Measurements from ENCODE around the gene NGB.

Gene NGB

DNA sequence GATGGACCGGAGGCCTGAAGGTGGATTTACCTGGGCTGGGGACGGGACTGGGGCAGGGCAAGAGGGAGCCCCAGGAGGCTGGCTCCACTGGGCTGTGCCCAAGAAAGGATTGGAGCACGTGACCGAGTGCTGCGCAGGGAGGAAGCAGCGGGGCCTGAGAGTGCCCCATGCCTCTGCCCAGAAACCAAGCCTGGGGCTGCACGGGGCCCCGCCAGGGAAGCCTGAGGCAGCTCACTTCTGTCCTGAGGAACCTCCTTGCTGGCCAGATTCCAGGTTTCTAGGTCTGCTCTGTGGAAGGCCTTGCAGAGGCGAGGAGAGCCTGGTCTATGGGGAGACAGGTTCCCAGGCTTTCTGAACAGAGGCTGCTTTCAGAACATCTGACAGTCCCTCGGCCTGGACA, 10.4 kb downstream of the NGB start:
- DNase-seq, result no peak

DNA sequence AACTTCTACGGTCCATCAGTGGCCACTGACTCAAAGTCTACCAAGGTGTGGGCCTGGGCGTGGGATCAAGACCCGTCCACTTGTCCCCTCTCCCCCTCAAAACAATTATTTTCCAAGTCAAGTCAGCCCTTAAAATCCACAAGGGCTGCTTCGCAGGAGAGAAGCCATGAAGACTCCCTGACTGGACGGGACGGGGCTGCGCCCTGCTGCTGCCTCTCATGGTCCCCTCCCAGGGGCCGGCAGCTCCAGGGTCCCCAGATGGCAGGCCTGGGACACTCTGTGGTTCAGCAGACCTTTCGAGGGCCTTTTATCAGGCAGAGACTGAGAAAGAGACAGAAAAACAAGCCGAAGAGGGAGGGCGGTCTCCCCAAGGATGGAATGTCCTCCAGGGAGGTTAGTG, 10.8 kb downstream of the NGB start:
- DNase-seq, result no peak

DNA sequence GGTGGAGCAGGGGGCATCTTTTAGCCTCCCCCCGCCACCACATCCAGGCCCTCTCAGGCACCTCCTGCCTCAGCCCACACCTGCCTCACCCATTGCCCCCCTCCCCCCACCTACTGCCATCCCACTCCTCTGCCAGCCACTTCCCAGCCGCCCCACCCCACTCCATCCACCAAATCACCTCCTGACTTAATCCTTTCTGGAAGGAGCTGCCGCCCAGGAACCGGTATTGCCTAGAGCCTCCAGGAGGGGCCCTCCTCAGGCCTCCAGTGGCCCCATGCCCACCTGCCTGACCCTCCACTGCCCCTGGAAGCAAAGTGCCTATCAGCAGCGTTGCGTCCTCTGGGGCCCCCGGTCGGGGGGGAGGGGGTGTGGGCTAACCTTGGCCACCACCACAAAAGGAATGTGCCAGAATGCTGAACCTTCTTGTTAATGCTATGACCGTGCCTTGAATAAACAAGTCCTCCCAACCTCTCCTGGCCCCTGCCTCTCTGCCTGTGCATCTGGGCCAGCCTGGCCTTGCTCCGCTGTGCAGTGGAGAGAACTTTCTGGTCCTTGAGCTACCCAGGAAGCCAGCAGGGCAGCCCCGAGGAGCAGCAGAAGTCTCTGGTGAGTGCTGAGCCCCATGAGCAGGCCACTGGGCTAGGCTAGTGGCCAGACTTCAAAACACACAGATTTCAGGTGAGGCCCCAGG, 11.8 kb downstream of the NGB start:
- DNase-seq, result no peak

DNA sequence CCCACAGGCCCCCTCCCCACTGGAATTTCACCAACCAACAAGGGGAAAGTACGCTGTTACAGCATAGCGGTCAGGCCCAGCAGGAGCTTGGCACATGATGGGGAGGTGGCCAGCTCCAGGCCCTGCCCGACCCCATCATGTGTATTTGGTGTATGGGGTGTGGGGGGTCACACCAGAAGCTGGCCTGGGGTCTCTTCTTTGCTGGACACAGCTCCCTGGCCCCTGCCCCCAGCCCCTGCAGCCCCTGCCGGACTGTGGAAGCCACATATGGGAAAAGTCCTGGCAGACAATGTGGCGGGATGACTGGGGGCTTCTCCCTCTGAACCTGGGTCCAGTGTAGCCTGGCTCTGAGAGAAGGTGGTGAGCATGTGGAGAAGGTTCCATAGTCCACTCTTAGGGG, 12.4 kb downstream of the NGB start:
- DNase-seq, result no peak

DNA sequence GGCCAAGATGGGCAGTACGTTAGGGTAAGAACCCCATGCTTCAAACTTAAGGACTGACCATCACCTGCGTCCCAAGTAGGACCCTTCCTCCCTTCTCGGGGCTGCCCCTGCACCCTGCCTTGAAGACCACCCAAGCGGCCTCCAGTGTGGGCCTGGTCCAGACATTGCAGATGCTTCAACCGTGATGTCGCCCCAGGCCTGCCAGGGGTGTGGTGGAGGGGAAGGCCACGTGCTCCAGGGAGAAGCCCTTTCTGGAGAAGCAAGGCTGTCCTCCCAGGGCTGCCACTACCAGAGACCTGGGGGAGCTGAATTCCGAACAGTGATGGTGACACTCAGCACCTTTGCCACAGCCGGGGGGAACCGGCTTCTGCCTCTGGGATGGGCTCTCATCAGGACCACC, 13.3 kb downstream of the NGB start:
- DNase-seq, result no peak

DNA sequence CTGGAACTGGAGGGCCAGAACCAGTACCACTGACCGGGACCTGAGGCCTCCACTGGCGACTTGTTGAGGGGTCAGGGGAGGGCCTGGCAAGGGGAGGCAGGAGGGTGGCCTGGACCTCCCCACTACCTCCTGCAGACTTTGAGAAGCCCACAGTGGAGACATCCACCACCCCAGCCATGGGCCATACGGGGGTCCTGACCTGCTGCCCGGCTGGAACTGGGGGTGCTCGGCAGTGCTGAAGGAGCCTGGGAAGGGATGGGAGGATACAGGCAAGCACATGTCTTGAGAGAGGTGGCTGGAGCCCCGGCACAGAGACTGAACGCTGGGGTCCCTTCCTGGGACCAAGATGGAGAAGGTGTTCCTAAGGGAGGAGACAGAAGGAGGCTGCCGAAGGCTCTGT, 14.3 kb downstream of the NGB start:
- no peak for DNase-seq

DNA sequence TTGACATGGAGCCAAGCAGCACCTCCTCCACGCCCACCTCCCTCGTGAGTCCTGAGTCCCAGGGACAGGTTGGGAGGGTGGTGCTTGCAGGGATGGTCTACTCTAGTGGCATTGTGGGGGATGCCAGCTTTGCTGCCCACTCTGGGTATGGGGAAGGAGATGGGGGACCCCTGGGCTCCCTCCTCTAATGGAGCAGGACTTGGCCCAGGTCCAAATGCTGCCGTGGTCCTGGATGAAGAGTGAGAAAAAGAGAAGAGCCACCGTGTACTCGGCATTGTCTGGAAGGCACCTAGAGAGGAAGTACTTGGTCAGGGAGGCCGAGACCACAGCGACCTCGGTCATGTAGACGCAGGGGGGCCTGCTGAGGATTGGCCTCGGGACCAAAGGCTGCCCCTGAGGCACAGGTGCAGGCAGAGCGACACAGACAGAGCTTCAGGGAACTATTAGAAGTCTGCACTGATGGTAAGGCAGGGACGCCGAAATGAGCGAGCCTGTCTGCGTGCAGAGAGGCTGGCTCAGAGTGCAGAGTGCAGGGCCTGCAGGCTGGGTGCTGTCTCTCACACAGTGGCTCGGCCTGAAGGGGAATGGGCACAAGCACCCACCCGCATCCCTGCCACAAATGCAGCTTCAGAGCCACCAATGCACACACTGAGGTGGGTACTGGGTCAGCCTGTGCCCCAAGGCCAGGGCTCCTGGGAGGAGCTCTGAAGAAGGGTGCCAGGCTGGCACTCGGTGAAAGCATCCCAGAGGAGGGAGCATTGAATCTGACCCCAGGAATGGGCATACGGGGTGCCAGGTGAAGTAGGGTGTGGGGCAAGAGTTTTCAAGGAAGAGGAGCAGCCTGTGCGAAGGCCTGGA, 17.4 kb downstream of the NGB start:
- no peak for DNase-seq

DNA sequence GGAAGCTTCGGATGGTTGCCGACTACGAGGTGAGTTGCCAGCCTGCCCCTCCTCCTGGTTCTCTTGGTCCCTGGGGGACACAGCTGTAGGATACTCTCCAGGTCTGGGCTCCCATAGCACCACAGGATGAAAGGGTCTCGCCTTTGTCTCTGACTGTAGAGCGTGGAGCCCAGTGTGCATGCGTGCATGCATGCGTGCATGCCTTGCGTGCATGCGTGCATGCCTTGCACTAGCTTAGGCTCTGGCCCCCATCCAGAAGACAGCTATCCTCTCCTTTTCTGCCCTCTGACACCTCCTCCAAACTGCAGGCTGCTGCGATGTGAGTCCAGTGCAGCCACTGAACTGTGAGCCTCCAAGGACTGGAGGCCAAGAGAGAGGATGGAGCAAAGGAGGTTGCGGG, 19.1 kb downstream of the NGB start:
- no peak for DNase-seq

DNA sequence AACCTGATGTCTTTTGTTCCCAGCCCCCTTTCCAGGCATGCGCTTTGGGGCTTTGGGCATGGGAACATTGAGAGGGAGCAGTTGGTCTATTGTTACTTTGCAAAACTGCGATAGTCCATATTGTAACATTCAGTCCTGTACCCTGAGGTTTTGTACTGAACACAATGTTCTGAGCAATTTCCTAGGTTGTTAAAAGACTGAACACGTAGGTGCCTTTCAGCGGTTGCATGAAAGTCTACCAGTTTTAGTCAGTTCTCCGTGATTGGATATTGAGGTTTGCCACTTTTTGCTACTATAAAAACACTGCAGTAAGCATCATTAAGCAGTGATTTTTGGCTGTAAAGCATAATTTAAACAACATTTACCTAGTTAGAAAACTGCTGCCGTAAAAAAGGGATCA, 20.1 kb downstream of the NGB start:
- no peak for DNase-seq

DNA sequence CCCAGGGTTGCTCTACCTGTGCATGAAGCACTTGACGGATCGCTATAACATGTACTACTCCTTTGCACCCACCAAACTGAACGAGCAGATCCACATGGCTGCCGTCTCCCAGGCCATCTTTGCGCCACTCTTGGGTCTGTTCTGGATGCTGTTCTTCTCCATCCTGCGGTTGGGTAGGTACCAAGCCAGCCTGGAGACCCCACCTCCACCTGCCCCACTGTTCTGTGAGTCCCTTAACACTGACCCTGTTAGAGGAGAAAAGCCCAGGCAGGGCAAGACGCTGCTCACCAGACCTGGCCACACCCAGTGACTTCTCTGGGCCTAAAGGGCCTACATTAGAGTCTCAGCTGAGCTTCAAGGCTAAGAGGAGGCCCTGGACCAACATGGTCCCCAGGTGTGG, 21.7 kb downstream of the NGB start:
- DNase-seq, result no peak

DNA sequence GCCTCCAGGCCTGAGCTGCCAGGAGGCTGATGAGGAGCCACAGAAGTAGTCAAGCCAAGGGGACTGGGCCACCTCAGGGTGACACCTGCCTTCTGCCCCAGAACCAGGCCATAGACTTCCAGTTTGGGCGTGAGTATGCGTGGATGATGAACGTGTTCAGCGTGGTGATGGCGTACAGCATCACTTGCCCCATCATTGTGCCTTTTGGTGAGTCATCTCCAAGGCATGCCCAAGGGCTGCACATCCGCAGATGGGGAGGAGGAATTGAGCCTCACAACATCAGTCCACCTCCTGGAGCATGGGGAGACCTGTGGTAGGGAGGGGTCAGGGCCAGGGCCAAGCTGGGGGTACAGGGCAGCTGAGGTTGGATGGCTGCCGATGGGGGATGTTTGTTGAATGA, 22.3 kb downstream of the NGB start:
- no peak for DNase-seq

DNA sequence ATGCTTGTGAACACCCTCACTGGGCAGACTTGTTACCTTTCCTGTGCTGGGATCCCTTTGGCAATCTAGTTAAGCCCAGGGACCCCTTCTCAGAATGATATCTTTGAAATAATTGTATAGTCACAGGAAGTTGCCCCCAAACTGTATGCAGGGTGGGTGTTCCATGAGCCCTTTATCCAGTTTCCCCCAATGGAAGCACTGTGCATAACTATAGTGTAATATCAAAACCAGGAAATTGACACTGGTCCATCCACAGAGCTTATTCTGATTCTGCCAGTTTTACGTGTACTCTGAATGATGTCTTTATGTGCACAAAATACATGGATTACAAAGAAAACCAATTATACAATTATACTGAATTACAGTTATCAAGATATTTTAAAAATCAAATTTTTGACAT, 24.2 kb downstream of the NGB start:
- DNase-seq, result no peak

DNA sequence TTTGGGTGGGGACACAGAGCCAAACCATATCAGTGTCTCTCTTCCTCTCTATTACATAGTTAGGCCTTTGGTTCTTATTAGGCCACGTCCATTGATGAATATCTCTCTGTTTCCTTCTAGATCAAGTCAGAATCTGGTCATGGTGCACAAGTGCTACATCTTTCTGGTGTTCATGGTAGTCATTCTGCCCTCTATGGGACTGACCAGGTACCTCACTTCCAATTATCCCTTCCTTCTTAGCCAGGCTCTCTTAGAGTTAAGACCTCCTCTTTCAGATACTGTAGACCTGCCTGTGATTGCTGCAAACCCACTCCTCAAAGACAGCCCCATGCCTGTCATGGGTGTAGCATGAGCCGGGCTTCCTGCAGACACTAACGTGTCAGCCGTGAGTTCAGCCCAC, 25.2 kb downstream of the NGB start:
- no peak for DNase-seq

DNA sequence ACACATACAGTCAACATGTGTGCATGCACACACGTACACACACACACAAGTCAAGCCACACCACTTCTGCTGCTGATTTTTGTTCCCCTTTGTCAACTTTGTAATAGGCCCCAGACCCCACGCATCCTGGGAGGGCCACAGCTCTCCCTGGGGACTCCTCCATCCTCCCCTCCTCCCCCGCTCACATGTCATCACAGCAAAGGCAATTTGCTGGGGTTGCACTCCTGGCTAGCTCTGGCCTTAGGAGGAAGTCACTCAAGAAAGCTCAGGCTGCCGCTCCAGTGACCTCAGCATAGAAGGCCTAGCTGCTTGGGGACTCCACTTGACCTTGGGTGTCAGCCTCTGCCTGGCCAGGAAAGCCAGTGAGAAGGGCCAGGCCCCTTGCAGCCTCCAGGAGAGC, 27.2 kb downstream of the NGB start:
- no peak for DNase-seq

DNA sequence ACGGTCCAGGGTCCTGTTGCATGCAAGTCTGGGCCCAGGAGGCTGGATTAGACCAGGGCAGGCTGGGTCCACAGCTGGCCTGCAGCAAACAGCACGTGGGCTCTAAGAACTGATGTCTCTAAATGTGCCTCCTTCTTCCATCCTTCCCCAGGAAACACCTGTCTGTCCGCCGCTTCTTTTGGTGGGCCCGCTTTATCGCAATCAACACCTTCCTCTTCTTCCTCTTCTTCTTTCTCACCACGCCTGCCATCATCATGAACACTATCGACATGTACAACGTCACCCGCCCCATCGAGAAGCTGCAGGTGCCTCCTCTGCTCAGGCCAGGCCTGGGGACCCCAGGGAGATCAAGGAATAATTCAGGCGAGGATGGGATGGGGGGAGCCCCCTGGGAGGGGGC, 28.3 kb downstream of the NGB start:
- DNase-seq, result no peak

DNA sequence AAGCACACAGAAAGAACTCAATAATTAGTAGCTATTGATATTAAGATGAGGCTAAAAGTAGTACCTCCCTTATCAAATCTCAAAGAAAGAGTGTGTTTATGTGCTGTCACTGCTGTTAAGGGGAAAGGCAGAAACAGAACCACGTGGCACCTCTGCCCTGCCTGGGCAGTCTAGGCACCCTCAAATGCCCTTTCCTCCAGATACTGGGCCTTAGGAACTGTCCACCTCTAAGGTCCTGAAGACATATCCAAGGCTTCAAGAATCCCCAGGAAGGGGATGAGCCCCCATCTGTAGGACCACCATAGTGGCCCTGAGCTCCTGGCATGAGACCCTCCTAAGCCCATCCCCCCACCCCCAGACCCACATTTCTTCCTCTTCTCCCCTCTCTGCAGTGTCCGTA, 29.1 kb downstream of the NGB start:
- no peak for DNase-seq

DNA sequence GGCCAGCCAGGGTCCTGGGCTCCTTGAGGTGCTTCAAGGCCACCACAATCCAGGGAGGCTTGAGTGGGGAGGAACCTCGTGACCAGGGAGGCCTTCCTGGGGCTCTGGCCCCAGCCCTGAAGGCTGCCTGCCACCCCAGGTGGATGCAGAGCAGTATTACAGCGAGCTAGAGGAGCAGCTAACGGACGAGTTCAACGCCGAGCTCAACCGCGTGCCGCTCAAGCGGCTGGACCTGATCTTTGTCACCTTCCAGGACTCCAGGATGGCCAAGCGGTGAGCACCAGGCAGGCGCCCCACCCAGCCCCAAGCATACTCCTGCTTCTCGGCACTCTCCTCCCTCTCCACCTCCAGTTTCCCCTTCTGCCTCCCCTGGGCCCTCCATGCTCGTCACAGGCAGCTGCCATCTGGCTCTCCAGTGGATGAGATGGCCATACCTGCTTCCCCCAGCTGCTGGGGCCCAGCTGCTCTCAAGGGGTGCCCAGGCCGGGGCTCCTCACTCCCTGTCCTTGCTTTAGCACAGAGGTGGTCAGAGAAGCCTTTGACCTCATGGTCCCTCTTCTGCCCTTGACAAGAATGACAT, 30.6 kb downstream of the NGB start:
- no peak for DNase-seq

DNA sequence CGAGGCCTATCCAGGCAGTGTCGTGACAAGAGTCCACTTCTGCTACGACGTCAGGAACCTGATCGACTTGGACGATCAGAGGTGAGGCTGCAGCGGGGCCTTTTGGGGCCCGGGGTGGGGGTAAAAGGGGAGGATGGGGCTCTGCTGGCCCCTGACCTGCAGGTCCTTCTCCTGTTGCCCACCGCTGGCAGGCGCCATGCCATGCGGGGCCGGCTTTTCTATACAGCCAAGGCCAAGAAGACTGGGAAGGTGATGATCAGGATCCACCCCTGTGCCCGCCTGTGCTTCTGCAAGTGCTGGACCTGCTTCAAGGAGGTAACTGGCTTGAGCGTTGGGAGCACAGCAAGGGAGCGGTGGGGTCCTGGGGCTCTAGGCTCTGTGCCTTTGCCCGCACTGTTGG, 31.6 kb downstream of the NGB start:
- no peak for DNase-seq

DNA sequence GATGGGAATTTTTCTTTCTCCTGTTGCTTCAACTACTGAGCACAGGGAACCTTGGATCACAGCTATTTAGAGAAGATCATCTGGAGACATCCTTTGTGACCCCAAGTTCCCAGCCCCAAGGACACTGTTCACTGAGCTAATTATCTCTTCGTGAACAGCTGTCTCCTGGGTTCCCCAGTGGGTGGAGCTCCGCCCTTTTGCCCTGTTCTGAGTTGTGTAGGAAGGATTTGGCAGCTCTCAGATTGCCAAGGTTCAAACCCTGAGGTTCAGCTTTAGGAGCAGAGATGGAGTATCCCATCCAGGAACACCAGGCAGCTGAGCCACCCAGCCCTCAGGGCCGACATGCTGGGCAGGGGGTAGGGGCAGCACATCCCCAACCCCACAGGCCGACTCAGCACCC, 32.0 kb downstream of the NGB start:
- DNase-seq, result no peak

DNA sequence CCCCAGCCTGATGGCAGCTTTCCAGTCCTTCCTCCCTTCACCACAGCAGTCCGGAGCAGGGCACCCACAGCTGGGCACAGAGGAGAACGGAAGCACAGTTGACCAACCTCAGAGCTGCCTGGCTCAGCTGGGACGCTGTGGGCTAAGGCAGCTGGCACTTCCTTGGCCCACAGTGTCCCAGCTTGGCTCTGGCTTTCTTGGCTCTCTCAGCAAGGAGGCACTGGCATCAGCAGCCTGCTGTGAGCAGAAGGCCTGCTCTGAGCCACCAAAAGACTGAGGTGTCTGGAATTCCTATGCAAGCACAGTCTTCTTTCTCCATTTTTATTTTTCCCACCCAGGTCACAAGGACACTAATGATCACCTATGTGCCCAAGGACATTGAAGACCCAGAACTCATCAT, 32.6 kb downstream of the NGB start:
- DNase-seq, result no peak

DNA sequence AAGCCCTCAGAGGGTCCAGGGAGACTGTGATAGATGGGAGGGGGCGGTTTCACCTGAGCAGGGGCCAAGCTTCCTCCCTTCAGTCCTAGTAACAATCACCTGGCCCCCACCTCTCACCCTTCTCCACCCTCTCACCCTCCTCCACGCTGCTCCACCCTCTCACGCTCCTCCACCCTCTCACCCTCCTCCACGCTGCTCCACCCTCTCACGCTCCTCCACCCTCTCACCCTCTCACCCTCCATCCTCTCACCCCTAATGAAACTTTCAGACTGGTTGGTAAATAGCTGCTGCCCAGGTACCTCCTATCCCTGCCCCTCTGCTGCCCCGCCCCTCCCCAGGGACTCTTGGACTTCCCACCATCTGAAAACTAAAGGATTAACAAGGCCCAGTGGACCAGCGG, 34.2 kb downstream of the NGB start:
- DNase-seq, result no peak

DNA sequence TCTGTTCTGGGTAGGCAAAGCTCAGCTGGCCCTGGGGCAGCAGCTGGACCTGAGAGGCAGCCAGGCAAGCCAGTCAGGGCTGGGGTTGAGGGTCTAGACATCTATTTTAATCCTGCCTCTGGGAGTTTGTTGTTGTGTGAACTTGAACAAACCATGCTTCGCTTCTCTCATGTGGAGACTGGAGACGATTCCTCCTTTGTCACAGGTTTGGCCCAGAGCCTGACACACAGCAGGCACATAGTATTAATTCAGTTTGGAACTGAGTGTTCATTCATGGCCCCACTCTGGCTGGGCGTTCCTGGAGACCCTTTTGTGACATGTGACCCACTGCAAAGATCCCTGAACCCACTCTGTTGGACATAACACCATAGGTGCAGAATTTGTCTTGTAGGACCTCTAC, 39.3 kb downstream of the NGB start:
- DNase-seq, result no peak

DNA sequence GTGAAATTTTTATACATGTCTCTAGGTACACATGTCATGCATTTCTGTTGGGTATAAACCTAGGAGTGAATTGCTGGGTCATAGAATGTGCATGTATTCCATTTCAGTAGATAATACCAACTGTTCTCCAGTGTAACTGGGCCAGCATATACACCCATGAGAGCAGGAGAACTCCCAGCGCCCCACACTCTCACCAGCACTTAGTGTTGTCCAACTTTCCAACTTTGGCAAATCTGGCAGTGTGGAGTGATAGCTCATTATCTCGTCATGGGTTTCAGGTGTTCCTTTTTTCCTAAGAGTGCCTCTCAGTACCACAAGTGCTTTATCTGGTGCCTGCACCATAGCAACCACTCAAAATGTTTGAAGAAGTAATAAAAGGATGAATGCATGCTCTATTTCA, 40.1 kb downstream of the NGB start:
- DNase-seq, result no peak

DNA sequence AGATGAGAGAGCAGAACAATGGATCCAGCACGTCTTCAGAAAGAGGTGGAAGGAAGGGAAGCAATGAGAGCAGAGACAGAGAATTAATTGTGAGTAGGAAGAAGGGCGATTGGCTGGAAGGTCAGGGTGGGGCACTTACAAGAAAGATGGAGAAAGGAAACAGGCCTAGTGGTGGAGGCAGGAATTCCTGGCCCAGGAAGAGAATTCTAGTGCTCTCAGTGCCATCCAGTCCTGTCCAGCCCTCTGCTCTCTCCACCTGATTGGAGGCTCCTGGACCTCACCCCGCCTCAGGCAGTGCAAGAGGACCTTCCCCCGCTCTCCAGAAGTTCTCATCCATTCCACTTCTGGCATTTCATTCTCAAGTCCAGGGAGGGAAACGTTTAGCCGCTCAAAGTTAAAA, 43.0 kb downstream of the NGB start:
- no peak for DNase-seq

Measured in CD4-positive, alpha-beta T cell treated with Interleukin-21 for 1 hour (primary cell).